IMR-90 (cell line): ENCODE results near the gene CAND2. TPM values are rescaled to one million over a fixed set of nuclear protein-coding genes. Genes with fewer than 3 reads are reported as not detected.

ENCODE experiments used
- ATAC-seq: fragments of 200-7000 bp; cut with Tn5 transposase; 2 replicates; pipeline ENCODE4 v1.9.1; 2020; ENCODE audit warnings: low read depth, mild to moderate bottlenecking, moderate library complexity
- BruUV-seq: library from RNA; stranded (reverse); fragments of 400-500 nt; replicated peaks from 2 replicates; lab custom pipeline; 2021; lab: Mats Ljungman, UMichigan
- CTCF ChIA-PET: fragments of 300-600 bp; formaldehyde crosslinking; extraction: SDS; loops from one replicate; lab custom pipeline; 2021; ENCODE audit warnings: antibody characterized with exemption; lab: Yijun Ruan, JAX
- POLR2A ChIA-PET: fragments of 300-600 bp; sonication (Branson Sonifier 250); formaldehyde crosslinking; loops from one replicate; lab custom pipeline; 2022; ENCODE audit warnings: antibody characterized with exemption; ENCODE audit not compliant: unreplicated experiment; lab: Charles Lee
- DNase-seq: peaks from one replicate; pipeline ENCODE4 v3.0.0; 2013
- H2AFZ ChIP-seq: replicated peaks from 2 replicates; pipeline ENCODE3; 2013; ENCODE audit warnings: low read length, mild to moderate bottlenecking; ENCODE audit not compliant: poor library complexity
- H2AK5ac ChIP-seq: 2 replicates; pipeline ENCODE4 v1.6.1; 2013; ENCODE audit warnings: low read depth, low read length, inconsistent platforms
- H2AK9ac ChIP-seq: replicated peaks from 2 replicates; pipeline ENCODE3; 2013; ENCODE audit warnings: mild to moderate bottlenecking, low read depth, low read length, moderate library complexity; ENCODE audit not compliant: poor library complexity
- H2BK120ac ChIP-seq: 2 replicates; pipeline ENCODE4 v1.6.1; 2013; ENCODE audit warnings: low read depth, low read length, inconsistent platforms
- H2BK15ac ChIP-seq: 3 replicates; pipeline ENCODE4 v1.6.1; 2013; ENCODE audit warnings: low read depth, low read length, inconsistent platforms
- H2BK20ac ChIP-seq: 2 replicates; pipeline ENCODE4 v1.6.1; 2013; ENCODE audit warnings: low read depth, mild to moderate bottlenecking, inconsistent platforms, low read length, moderate library complexity
- H2BK5ac ChIP-seq: 2 replicates; pipeline ENCODE4 v1.6.1; 2013; ENCODE audit warnings: mild to moderate bottlenecking, low read depth, low read length, inconsistent platforms; ENCODE audit not compliant: poor library complexity, severe bottlenecking
- H3K14ac ChIP-seq: replicated peaks from 2 replicates; pipeline ENCODE4 v1.6.1; 2013; ENCODE audit warnings: low read depth, low read length, inconsistent platforms
- H3K18ac ChIP-seq: 2 replicates; pipeline ENCODE4 v1.6.1; 2013; ENCODE audit warnings: low read depth, low read length, control low read depth
- H3K23ac ChIP-seq: 2 replicates; pipeline ENCODE4 v1.6.1; 2013; ENCODE audit warnings: low read depth, low read length, inconsistent platforms
- H3K27ac ChIP-seq: 2 replicates; pipeline ENCODE4 v1.5.1; 2013; ENCODE audit warnings: mild to moderate bottlenecking, control low read depth, low read length; ENCODE audit not compliant: insufficient read depth
- H3K27me3 ChIP-seq: 2 replicates; pipeline ENCODE4 v1.6.1; 2013; ENCODE audit warnings: low read length; ENCODE audit not compliant: control insufficient read depth, insufficient read depth
- H3K36me3 ChIP-seq: 2 replicates; pipeline ENCODE4 v1.6.1; 2013; ENCODE audit warnings: low read length, mixed read lengths; ENCODE audit not compliant: control insufficient read depth, insufficient read depth
- H3K4ac ChIP-seq: 2 replicates; pipeline ENCODE4 v1.6.1; 2013; ENCODE audit warnings: low read depth, low read length, inconsistent platforms
- H3K4me1 ChIP-seq: 2 replicates; pipeline ENCODE4 v1.6.1; 2013; ENCODE audit warnings: low read length, mixed read lengths; ENCODE audit not compliant: control insufficient read depth, insufficient read depth
- H3K4me2 ChIP-seq: 2 replicates; pipeline ENCODE4 v1.6.1; 2013; ENCODE audit warnings: low read depth, mild to moderate bottlenecking, control low read depth, low read length, moderate library complexity
- H3K4me3 ChIP-seq: 2 replicates; pipeline ENCODE4 v1.5.1; 2013; ENCODE audit warnings: low read depth, mild to moderate bottlenecking, control low read depth, low read length, moderate library complexity; ENCODE audit not compliant: insufficient read depth
- H3K56ac ChIP-seq: 2 replicates; pipeline ENCODE4 v1.6.1; 2013; ENCODE audit warnings: low read length, inconsistent platforms; ENCODE audit not compliant: insufficient read depth; ENCODE audit errors: extremely low read depth
- H3K79me1 ChIP-seq, 2 experiments: 2 replicates each; pipeline ENCODE4 v1.6.1; 2013; ENCODE audit warnings: low read length in 2 of 2, inconsistent platforms in 1 of 2, low read depth in 1 of 2
- H3K9ac ChIP-seq: 2 replicates; pipeline ENCODE4 v1.6.1; 2013; ENCODE audit warnings: low read depth, low read length, control low read depth
- H3K9me1 ChIP-seq: 2 replicates; pipeline ENCODE4 v1.6.1; 2013; ENCODE audit warnings: low read length, inconsistent platforms; ENCODE audit not compliant: insufficient read depth
- H3K9me3 ChIP-seq: 2 replicates; pipeline ENCODE4 v1.6.1; 2013; ENCODE audit warnings: low read length; ENCODE audit not compliant: control insufficient read depth, insufficient read depth
- H4K20me1 ChIP-seq: 2 replicates; pipeline ENCODE4 v1.6.1; 2013; ENCODE audit warnings: low read length, inconsistent platforms; ENCODE audit not compliant: insufficient read depth
- H4K5ac ChIP-seq: 2 replicates; pipeline ENCODE4 v1.6.1; 2013; ENCODE audit warnings: mild to moderate bottlenecking, low read depth, low read length, control low read depth
- H4K8ac ChIP-seq, 2 experiments: 2 replicates each; pipeline ENCODE4 v1.6.1; 2013; ENCODE audit warnings: low read depth in 2 of 2, low read length in 2 of 2, control low read depth in 1 of 2, inconsistent platforms in 1 of 2
- H4K91ac ChIP-seq: 2 replicates; pipeline ENCODE4 v1.6.1; 2013; ENCODE audit warnings: low read depth, low read length, inconsistent platforms; ENCODE audit not compliant: insufficient read depth
- BHLHE40 ChIP-seq: fragments of 150-350 bp; IDR thresholded peaks from 2 replicates; pipeline ENCODE4 v1.6.1; 2016; ENCODE audit warnings: mild to moderate bottlenecking, low read depth, low read length
- CEBPB ChIP-seq: IDR thresholded peaks from 2 replicates; pipeline ENCODE4 v1.6.1; 2012; ENCODE audit warnings: low read depth, low read length, improper control_type of control experiment
- MAFK ChIP-seq: IDR thresholded peaks from 2 replicates; pipeline ENCODE4 v1.6.1; 2012; ENCODE audit warnings: low read depth, low read length, improper control_type of control experiment
- MAZ ChIP-seq: IDR thresholded peaks from 2 replicates; pipeline ENCODE4 v1.6.1; 2012; ENCODE audit warnings: low read depth, mild to moderate bottlenecking, low read length, improper control_type of control experiment, moderate library complexity, borderline replicate concordance
- POLR2A ChIP-seq: IDR thresholded peaks from 2 replicates; pipeline ENCODE4 v1.6.1; 2012; ENCODE audit warnings: mild to moderate bottlenecking, low read depth, low read length
- RAD21 ChIP-seq: IDR thresholded peaks from 2 replicates; pipeline ENCODE4 v1.6.1; 2012; ENCODE audit warnings: low read length, improper control_type of control experiment
- RCOR1 ChIP-seq: IDR thresholded peaks from 2 replicates; pipeline ENCODE4 v1.6.1; 2012; ENCODE audit warnings: mild to moderate bottlenecking, low read length, improper control_type of control experiment; ENCODE audit not compliant: insufficient replicate concordance
- RFX5 ChIP-seq: IDR thresholded peaks from 2 replicates; pipeline ENCODE4 v1.8.0; 2012; ENCODE audit warnings: low read depth, mild to moderate bottlenecking, low read length, moderate library complexity
- WGBS, 2 experiments: methylation state at CpG; one replicate each; pipeline versions ENCODE4 v1.1.5 to v1.1.7; 2013; ENCODE audit warnings: missing lambda C conversion rate in 2 of 2; ENCODE audit not compliant: insufficient read length in 1 of 2; ENCODE audit errors: extremely low coverage in 2 of 2; 5-methylcytosine and 5-hydroxymethylcytosine counted together
- dilution Hi-C: fragments of 300-500 bp; cut with HindIII; formaldehyde crosslinking; loops from one replicate; pipeline ENCODE4 v1.14.3; 2018; ENCODE audit warnings: low sequenced_read_pairs; ENCODE audit not compliant: unreplicated experiment
- in situ Hi-C: fragments of 300-500 bp; cut with MboI; formaldehyde crosslinking; loops from 3 replicates; pipeline ENCODE4 v1.14.3; 2019; ENCODE audit warnings: low sequenced_read_pairs, inconsistent platforms, mixed read lengths
- intact Hi-C: fragments of 100-400 bp; cut with micrococcal nuclease; formaldehyde crosslinking; loops from 2 replicates; pipeline ENCODE4 v1.10.0; 2022
- polyA plus RNA-seq, 3 experiments: library from polyadenylated mRNA; depleted of rRNA; stranded (reverse); fragments of >200 nt; gene quantifications; 2 replicates each; pipeline ENCODE4 v1.2.3, GENCODE V29; 2012; ENCODE audit warnings: low replicate concordance in 1 of 3
- total RNA-seq: library from RNA; depleted of rRNA; stranded (reverse); fragments of >200 nt; gene quantifications from 2 replicates; pipeline ENCODE4 v1.2.3, GENCODE V29; 2012
- TF ChIP-seq, protein P1 (sequence below): fragments of 150-350 bp; IDR thresholded peaks from 2 replicates; pipeline ENCODE4 v1.6.1; 2017; ENCODE audit warnings: mild to moderate bottlenecking, antibody characterized with exemption, low read length, low read depth

Gene CAND2
- total and polyA plus RNA-seq, 2 of the 4 experiments (the other 2 are of a cell fraction): 2.9 to 4.9 TPM

DNA sequence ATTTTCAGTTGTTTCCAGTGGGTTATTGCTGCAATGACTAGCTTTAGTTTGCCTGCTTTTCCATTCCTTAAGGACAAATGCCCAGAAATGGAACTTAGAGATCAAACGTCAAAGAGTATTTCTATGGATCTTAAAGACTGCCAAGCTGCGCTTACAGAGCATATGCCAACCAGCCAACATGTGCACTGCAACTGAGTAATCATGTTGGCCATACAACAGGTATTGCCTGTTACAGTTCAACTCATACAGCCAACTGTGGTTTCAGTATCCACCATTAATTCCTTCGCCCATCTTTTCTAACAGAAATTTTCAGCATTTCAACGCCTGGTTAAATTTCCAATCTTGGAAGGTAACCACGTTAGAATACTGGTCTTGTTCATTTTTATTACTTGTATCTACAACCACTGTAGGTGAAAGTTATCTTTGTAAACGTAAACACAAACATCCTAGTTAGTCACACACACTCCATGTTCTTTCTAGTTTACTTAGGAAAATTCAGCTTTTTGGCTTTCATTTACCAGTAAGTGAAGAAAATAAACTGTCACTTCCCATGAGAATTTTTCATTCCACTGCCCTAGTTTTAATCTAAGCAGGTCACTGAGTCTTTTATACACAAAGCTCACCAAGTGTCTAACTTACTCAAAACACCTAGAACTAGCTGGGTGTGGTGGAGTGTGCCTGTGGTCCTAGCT lies 41.0 kb downstream of the CAND2 start:
- H3K4me3 ChIP-seq: no peak overlapping the region
- intact Hi-C loops: no loop called here
- no TSS peak for BruUV-seq

More for the DNA sequence above, 41.0 kb downstream of the CAND2 start:
- DNase-seq: no peak
- no peaks in the 10 kb centered on the region for H3K9me3 ChIP-seq
- in situ Hi-C loops (no loop called here), dilution Hi-C loops (no loop called here)
- no peak overlapping the region; the same call in 1 of the 2 replicates for H3K23ac ChIP-seq
- no peak overlapping the region for H2AFZ ChIP-seq
- H2AK5ac ChIP-seq: no peak overlapping the region
- ChIA-PET POLR2A (interaction anchor here (0.6 kb wide), 1 partner anchor 599 kb away, joined by 7 read pairs; no protein-coding TSS in a partner anchor), CTCF (no interaction called here)
- peaks cover 18% of the 10 kb centered on the region for H3K9me1 ChIP-seq
- H3K56ac ChIP-seq: no peak overlapping the region
- H3K9ac ChIP-seq: 0 out of 2 replicates have a peak overlapping the region, but pooled peaks have one; percentile 10
- no peak overlapping the region for H4K91ac ChIP-seq
- H3K14ac ChIP-seq: no peak overlapping the region; the same call in 1 of the 2 replicates
- H2BK15ac ChIP-seq: no peak overlapping the region
- ATAC-seq: no peak
- H3K27ac ChIP-seq: peak overlapping the region; percentile 35; the same call in 1 of the 2 replicates
- H3K36me3 ChIP-seq: peaks cover 67% of the 10 kb centered on the region
- H3K4me1 ChIP-seq: peaks cover 13% of the 10 kb centered on the region
- TF ChIP-seq MAFK: no peak
- no peak for TF ChIP-seq RAD21
- TF ChIP-seq POLR2A: no peak
- TF ChIP-seq BHLHE40: no peak
- TF ChIP-seq RFX5: no peak
- no peak for TF ChIP-seq CEBPB
- TF ChIP-seq, protein P1, sequence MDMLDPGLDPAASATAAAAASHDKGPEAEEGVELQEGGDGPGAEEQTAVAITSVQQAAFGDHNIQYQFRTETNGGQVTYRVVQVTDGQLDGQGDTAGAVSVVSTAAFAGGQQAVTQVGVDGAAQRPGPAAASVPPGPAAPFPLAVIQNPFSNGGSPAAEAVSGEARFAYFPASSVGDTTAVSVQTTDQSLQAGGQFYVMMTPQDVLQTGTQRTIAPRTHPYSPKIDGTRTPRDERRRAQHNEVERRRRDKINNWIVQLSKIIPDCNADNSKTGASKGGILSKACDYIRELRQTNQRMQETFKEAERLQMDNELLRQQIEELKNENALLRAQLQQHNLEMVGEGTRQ: no peak
- TF ChIP-seq MAZ: no peak
- TF ChIP-seq RCOR1: no peak
- no peak overlapping the region for H2BK120ac ChIP-seq
- no peak overlapping the region for H4K5ac ChIP-seq
- peaks cover 85% of the 10 kb centered on the region for H4K20me1 ChIP-seq
- H3K18ac ChIP-seq: no peak overlapping the region
- no peak overlapping the region for H2BK20ac ChIP-seq
- H4K8ac ChIP-seq: no peak overlapping the region
- H3K4ac ChIP-seq: no peak overlapping the region
- H2BK5ac ChIP-seq: no peak overlapping the region
- H2AK9ac ChIP-seq: no peak overlapping the region
- peaks cover 30 to 60% of the 10 kb centered on the region in 2 experiments for H3K79me1 ChIP-seq
- WGBS, 2 experiments: 94% methylated on average over 2 of the region's 6 CpGs; no CpG with 5 or more reads in 1 of the 2 experiments
- peak overlapping the region; percentile 32; the same call in 1 of the 2 replicates for H3K4me2 ChIP-seq
- H3K27me3 ChIP-seq: no peaks in the 10 kb centered on the region
